KMS-11 (cell line): ENCODE measurements around the gene WIPF3.

Experiments used
- H2AFZ ChIP-seq: fragments of 200-600 bp; sonication (generic); 2 replicates; pipeline ENCODE4 v1.6.1; 2016; ENCODE audit warnings: antibody characterized with exemption, mixed run types, low read depth
- H3K27ac ChIP-seq: fragments of 200-600 bp; sonication (generic); 2 replicates; pipeline ENCODE4 v1.6.1; 2016; ENCODE audit warnings: mild to moderate bottlenecking, mixed run types
- H3K27me3 ChIP-seq: fragments of 200-600 bp; sonication (generic); 2 replicates; pipeline ENCODE4 v1.6.1; 2017; ENCODE audit warnings: mild to moderate bottlenecking, low read depth, mixed run types, moderate library complexity; ENCODE audit not compliant: insufficient read depth
- H3K36me3 ChIP-seq: fragments of 200-600 bp; sonication (generic); 2 replicates; pipeline ENCODE4 v1.6.1; 2017; ENCODE audit warnings: mild to moderate bottlenecking, mixed run types; ENCODE audit not compliant: insufficient read depth
- H3K4me1 ChIP-seq: fragments of 200-600 bp; sonication (generic); 2 replicates; pipeline ENCODE4 v1.6.1; 2016; ENCODE audit warnings: mild to moderate bottlenecking, low read depth, mixed run types; ENCODE audit not compliant: poor library complexity, severe bottlenecking
- H3K4me2 ChIP-seq: fragments of 200-600 bp; sonication (generic); 2 replicates; pipeline ENCODE4 v1.7.0; 2016; ENCODE audit warnings: mild to moderate bottlenecking, mixed run types
- H3K4me3 ChIP-seq: fragments of 200-600 bp; sonication (generic); IDR thresholded peaks from 2 replicates; pipeline ENCODE4 v1.6.1; 2017; ENCODE audit warnings: low read depth, low read length, mixed read lengths; ENCODE audit not compliant: insufficient read depth
- H3K79me2 ChIP-seq: fragments of 200-600 bp; sonication (generic); 2 replicates; pipeline ENCODE4 v1.6.1; 2016; ENCODE audit warnings: low read depth, mixed run types; ENCODE audit not compliant: insufficient read depth
- H3K9ac ChIP-seq: fragments of 200-600 bp; sonication (generic); 2 replicates; pipeline ENCODE4 v1.6.1; 2016; ENCODE audit warnings: mild to moderate bottlenecking, mixed run types
- H4K20me1 ChIP-seq: fragments of 200-600 bp; sonication (generic); 2 replicates; pipeline ENCODE4 v1.6.1; 2016; ENCODE audit warnings: mild to moderate bottlenecking, mixed run types; ENCODE audit not compliant: insufficient read depth
- CTCF ChIP-seq: fragments of 200-600 bp; sonication (generic); conservative IDR thresholded peaks from 2 replicates; pipeline ENCODE4 v1.6.1; 2017; ENCODE audit warnings: low read depth, mild to moderate bottlenecking, antibody characterized with exemption, low read length, moderate library complexity, mixed read lengths

Gene WIPF3

DNA sequence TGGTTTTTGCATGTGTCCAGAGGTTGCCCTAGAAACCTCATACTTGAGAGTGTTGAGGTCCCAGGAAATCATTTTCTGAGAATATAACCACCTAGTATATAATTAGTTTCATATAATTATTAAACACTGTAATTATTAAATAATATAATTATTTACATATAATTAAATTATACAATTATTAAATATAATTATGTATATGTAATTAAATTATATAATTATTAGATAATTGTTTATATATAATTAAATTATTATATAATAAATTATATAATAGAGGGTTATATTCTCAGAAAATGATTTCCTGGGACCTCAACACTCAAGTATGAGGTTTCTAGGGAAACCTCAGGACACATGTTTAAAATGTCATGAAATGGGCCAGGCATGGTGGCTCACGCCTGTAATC, 155.7 kb downstream of the WIPF3 start:
- no peak overlapping the region for H3K9ac ChIP-seq
- no peak overlapping the region for H2AFZ ChIP-seq
- no peaks in the 10 kb centered on the region for H3K27me3 ChIP-seq
- no peaks in the 10 kb centered on the region for H4K20me1 ChIP-seq
- no peak for TF ChIP-seq CTCF
- H3K4me2 ChIP-seq, result no peak overlapping the region
- no peaks in the 10 kb centered on the region for H3K79me2 ChIP-seq
- H3K4me1 ChIP-seq, result no peaks in the 10 kb centered on the region
- no peaks in the 10 kb centered on the region for H3K36me3 ChIP-seq
- no peak overlapping the region for H3K4me3 ChIP-seq
- H3K27ac ChIP-seq, result no peak overlapping the region

DNA sequence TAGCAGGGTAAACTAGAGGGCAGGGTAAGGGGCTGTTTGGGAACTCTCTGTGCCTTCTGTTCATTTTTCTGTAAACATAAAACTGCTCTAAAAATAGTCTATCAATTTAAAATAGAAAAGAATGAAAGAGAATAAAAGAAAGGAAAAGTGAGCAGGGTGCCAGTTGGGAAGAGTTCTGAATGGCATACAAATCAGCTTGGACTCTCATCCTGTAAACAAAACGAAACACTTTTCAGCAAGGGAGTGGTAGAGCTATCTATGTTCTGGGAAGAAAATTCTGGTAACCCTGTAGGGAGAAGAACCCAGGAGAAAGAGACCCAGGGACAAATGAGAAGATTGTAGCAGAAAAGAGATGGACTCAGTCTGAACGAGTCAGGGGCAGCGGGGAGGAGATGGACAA, 158.7 kb downstream of the WIPF3 start:
- H3K36me3 ChIP-seq, result no peaks in the 10 kb centered on the region
- no peak overlapping the region for H2AFZ ChIP-seq

More for the DNA sequence above, 158.7 kb downstream of the WIPF3 start:
- no peaks in the 10 kb centered on the region for H3K79me2 ChIP-seq
- H3K4me1 ChIP-seq, result no peaks in the 10 kb centered on the region
- no peak overlapping the region for H3K27ac ChIP-seq
- no peak for TF ChIP-seq CTCF
- no peak overlapping the region for H3K4me3 ChIP-seq
- H3K4me2 ChIP-seq, result no peak overlapping the region
- no peaks in the 10 kb centered on the region for H4K20me1 ChIP-seq
- H3K27me3 ChIP-seq, result no peaks in the 10 kb centered on the region
- H3K9ac ChIP-seq, result no peak overlapping the region
